22Rv1 (cell line): ENCODE measurements around the gene TCF25.
"Not testable (repeated sequence)": the region's sequence is repeated elsewhere in the genome, so short reads cannot be mapped to it uniquely, and the experiment has no call there.

Experiments used
- H3K27ac ChIP-seq: fragments of 450-650 bp; 2 replicates; pipeline ENCODE4 v1.5.1; 2017
- ZFX ChIP-seq: fragments of 450-650 bp; IDR thresholded peaks from 2 replicates; pipeline ENCODE4 v1.6.1; 2017; ENCODE audit warnings: antibody characterized with exemption, borderline replicate concordance
- TF ChIP-seq, protein P1 (sequence below): fragments of 450-650 bp; IDR thresholded peaks from 2 replicates; pipeline ENCODE4 v1.5.1; 2017; ENCODE audit warnings: mild to moderate bottlenecking

Gene TCF25

DNA sequence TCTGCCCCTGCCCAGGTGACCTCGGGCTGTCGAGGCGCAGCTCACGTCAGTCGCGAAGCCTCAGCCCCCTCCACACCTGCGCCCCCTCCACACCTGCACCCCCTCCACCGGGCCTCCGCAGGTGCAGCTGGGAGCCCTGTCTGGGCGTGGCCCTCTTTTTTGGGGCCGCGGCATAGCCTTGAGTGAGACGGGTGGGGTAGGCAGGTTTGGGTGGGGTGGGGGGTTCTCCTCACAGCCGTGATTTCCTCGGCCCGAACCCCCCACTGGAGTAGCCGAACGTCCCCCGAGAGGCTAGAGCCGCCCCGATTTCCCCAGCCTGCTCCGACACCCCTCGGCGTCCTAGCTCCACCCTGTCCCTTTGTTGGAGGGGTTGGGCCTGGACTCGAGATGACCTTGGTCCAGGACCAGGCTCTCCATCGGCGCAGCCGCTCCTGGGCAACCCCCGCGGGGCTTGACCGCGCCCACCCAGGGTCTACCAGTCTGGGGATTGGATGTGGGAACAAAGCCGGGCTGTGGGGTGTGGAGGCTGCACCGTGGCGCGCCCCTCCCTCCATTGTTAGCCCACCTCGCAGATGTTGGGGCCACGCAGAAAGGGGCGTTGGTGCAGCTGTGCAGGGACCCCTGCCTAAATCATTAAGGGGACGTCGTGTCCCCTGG, 50.4 kb downstream of the TCF25 start:
- H3K27ac ChIP-seq = peak overlapping the region; percentile 66
- TF ChIP-seq, protein P1, sequence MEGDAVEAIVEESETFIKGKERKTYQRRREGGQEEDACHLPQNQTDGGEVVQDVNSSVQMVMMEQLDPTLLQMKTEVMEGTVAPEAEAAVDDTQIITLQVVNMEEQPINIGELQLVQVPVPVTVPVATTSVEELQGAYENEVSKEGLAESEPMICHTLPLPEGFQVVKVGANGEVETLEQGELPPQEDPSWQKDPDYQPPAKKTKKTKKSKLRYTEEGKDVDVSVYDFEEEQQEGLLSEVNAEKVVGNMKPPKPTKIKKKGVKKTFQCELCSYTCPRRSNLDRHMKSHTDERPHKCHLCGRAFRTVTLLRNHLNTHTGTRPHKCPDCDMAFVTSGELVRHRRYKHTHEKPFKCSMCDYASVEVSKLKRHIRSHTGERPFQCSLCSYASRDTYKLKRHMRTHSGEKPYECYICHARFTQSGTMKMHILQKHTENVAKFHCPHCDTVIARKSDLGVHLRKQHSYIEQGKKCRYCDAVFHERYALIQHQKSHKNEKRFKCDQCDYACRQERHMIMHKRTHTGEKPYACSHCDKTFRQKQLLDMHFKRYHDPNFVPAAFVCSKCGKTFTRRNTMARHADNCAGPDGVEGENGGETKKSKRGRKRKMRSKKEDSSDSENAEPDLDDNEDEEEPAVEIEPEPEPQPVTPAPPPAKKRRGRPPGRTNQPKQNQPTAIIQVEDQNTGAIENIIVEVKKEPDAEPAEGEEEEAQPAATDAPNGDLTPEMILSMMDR = no peak
- TF ChIP-seq ZFX = no peak

DNA sequence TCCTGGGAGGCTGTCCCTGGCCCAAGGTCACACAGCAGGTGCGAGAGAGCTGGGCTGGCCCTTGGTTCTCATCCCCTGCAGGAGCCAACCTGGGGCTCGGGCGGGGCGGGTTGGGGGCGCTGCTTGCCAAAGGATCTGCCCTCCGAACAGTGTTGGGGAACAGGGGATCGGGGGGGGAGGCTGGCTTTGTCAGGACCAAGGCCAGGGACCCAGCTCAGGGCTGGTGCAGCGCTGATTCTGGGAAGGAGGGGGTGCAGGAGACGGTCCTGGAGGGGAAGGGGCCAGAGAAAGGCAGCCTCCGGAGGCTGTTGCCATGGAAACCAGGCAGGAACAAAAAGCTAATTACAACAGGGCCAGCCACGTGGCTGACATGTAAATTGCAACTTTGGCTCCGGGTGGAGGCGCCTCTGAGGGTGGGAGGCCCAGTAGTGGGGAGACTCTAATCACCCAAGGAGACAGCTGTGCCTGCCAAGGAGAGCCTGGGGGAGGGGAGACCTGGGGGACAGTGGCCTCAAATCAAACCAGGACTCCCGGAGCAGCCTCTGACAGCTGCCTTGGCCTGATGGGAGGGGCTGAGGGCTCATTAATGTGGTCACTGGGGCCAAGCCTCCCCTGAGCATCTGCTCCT, 51.0 kb downstream of the TCF25 start:
- TF ChIP-seq, protein P1 = no peak
- peak overlapping the region; percentile 66 for H3K27ac ChIP-seq

DNA sequence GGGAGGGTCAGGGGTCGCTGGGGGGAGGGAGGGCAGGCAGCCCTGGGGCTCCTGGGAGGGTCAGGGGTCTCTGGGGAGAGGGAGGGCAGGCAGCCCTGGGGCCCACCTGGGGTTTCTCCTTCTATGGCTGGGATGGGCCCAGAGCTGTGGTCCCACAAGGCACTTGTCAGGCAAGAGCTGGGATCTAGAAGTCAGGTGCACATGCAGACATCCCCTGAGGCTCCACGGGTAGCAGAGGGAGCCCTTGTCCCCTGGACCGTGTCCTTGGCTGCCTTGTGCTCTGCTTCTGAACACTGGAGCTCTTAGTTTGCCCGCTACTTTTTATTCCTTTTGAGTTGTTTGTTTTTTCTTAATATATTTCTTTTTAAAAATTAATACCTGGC, 51.5 kb downstream of the TCF25 start:
- no peak for TF ChIP-seq ZFX
- TF ChIP-seq, protein P1 = no peak
- peak overlapping the region; percentile 66 for H3K27ac ChIP-seq

DNA sequence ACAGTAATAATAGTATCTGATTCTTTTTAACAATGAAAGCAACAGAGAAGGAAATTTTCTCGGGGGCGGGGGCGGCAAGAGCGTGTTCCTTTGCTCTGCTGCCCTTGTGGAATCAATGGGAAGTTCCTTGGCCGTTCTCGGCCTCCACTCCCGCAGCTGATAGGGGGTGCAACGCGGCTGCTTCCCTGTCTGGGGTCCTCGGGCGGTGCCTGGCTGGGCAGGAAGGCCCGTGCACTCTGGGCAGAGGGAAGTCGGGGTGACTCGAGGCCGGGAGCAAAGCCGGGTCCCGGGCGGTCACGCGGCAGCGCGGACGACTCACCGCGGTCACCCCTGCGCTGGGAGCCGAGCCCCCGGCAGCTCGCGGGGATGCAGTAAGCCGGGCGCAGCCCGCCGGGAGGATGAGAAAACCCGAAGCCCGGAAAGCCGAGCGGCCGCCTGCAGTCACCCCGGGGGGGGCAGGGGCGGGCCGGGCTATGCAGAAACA, 52.2 kb downstream of the TCF25 start:
- H3K27ac ChIP-seq = peak overlapping the region; percentile 66
- no peak for TF ChIP-seq ZFX
- TF ChIP-seq, protein P1 = no peak

DNA sequence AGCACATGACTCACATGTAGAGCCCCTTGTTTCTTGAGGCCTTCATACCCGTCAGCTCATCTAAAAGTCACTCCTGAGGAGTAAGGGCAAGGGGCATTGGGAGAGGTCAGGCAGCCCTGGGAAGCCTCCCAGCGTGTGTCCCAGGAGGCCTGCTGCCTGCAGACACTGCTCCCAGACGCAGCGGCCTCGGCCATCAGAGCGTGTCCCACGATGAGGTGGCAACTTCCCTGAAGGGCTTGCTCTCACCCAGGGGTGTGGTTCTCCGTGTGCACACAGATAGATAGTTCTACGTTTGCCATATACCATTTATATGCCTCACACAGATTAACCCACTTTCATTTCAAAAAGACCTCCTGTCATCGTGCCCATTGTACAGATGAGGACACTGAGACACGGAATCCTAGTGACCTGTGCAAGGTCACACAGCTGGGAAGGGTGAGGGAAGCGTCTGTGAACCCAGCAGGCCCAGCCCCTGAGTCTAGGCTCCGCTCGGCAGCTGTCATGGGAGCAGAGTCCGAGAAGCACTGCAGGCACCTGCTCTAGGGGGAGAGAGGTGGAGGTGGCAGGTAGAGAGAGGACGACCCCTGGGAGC, 58.0 kb downstream of the TCF25 start:
- H3K27ac ChIP-seq = no peak overlapping the region
- no peak for TF ChIP-seq ZFX
- TF ChIP-seq, protein P1 = no peak

DNA sequence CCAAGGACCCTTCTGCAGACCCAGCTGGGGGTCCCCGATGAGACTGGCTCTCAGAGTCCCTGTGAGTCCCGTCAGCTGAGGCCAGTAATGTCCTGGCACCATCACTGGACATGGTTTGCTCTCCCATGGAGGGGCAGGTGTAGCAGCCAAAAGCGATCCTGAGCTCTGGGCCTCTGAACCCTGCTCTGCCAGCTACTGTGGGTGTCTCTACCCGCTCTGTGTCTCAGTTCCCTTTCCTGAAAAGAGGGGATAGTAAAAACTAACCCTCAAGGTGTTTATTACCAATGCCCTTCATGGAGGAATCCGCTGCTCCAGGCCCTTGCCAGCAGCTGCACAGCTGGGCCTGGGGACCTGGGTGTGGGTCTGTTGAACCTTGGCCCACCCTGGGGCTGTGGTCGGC, 58.6 kb downstream of the TCF25 start:
- no peak overlapping the region for H3K27ac ChIP-seq
- TF ChIP-seq ZFX = no peak
- TF ChIP-seq, protein P1 = no peak

DNA sequence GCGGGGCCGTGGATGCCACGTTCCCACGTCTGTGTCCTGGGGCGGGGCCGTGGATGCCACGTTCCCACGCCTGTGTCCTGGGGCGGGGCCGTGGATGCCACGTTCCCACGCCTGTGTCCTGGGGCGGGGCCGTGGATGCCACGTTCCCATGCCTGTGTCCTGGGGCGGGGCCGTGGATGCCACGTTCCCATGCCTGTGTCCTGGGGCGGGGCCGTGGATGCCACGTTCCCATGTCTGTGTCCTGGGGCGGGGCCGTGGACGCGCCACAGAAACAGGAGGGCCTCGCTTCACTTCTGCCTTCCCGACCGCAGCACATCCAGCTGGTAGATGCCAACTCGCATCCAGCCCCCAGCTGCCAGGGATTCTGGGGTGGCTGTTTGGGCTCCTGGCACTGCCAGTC, 60.6 kb downstream of the TCF25 start:
- H3K27ac ChIP-seq = not testable (repeated sequence)
